ENCODE measurements around the gene C21orf91. TPM values are rescaled to one million over a fixed set of nuclear protein-coding genes. Genes with fewer than 3 reads are reported as not detected.

Gene C21orf91
- total RNA-seq, 2 donors from 2014 or later, result 10.2 to 22.9 TPM

- DNase-seq (ENCODE audit: low spot score), result no peak
- Histone ChIP-seq H3K27ac (no peak overlapping the region), H3K36me3 (no peaks in the 10 kb centered on the region), H3K9me3 (no peaks in the 10 kb centered on the region), H3K4me3 (no peak overlapping the region), H3K4me1 (replicated peaks) (no peaks in the 10 kb centered on the region), H3K27me3 (replicated peaks; ENCODE audit: insufficient read depth) (no peaks in the 10 kb centered on the region)
- intact Hi-C loops (cut with DNase I), result no loop called here
- TF ChIP-seq POLR2A (IDR thresholded peaks at IDR 0.05), result no peak
- TF ChIP-seq CTCF (IDR thresholded peaks at IDR 0.05), result no peak
- no peak for TF ChIP-seq POLR2AphosphoS5 (IDR thresholded peaks at IDR 0.05)
- 68% methylated on average over 9 of the region's 9 CpGs for WGBS
Observed at GRCh38 chr21:17853393-17854275, 34.5 kb upstream of the C21orf91 start.

- no peak for TF ChIP-seq POLR2AphosphoS5 (IDR thresholded peaks at IDR 0.05)
- no peak for TF ChIP-seq CTCF (IDR thresholded peaks at IDR 0.05)
- no peak for TF ChIP-seq POLR2A (IDR thresholded peaks at IDR 0.05)
- Histone ChIP-seq H3K4me1 (replicated peaks) (no peaks in the 10 kb centered on the region), H3K4me3 (no peak overlapping the region), H3K9me3 (no peaks in the 10 kb centered on the region), H3K27ac (no peak overlapping the region), H3K36me3 (no peaks in the 10 kb centered on the region), H3K27me3 (replicated peaks; ENCODE audit: insufficient read depth) (no peaks in the 10 kb centered on the region)
- intact Hi-C loops (cut with DNase I), result no loop called here
- 36% methylated on average over 3 of the region's 3 CpGs for WGBS
- no peak for DNase-seq (ENCODE audit: low spot score)
Observed at GRCh38 chr21:17848228-17848627, 29.1 kb upstream of the C21orf91 start.

- intact Hi-C loops (cut with DNase I), result no loop called here
- TF ChIP-seq CTCF (IDR thresholded peaks at IDR 0.05), result no peak
- TF ChIP-seq POLR2AphosphoS5 (IDR thresholded peaks at IDR 0.05), result no peak
- TF ChIP-seq POLR2A (IDR thresholded peaks at IDR 0.05), result no peak
- Histone ChIP-seq H3K9me3 (no peaks in the 10 kb centered on the region), H3K27ac (no peak overlapping the region), H3K4me1 (replicated peaks) (no peaks in the 10 kb centered on the region), H3K36me3 (no peaks in the 10 kb centered on the region), H3K4me3 (no peak overlapping the region), H3K27me3 (replicated peaks; ENCODE audit: insufficient read depth) (no peaks in the 10 kb centered on the region)
- DNase-seq (ENCODE audit: low spot score), result no peak
Observed at GRCh38 chr21:17841103-17841502, 21.9 kb upstream of the C21orf91 start.

GRCh38 chr21:17834639-17835354, 15.6 kb upstream of the C21orf91 start:
- 76% methylated on average over 4 of the region's 4 CpGs for WGBS
- Histone ChIP-seq H3K27me3 (replicated peaks; ENCODE audit: insufficient read depth) (no peaks in the 10 kb centered on the region), H3K36me3 (no peaks in the 10 kb centered on the region), H3K4me3 (no peak overlapping the region), H3K27ac (no peak overlapping the region), H3K4me1 (replicated peaks) (no peaks in the 10 kb centered on the region), H3K9me3 (no peaks in the 10 kb centered on the region)
- DNase-seq (ENCODE audit: low spot score), result no peak
- TF ChIP-seq CTCF (IDR thresholded peaks at IDR 0.05) (no peak), POLR2AphosphoS5 (IDR thresholded peaks at IDR 0.05) (no peak), POLR2A (IDR thresholded peaks at IDR 0.05) (no peak)
- intact Hi-C loops (cut with DNase I), result no loop called here

Measured in prostate gland (tissue), 2 donors.